SU-DHL-6 (cell line): ENCODE measurements around the gene PRXL2A.

Experiments
- H2AFZ ChIP-seq: fragments of 200-600 bp; sonication (generic); 2 replicates; pipeline ENCODE4 v1.6.1; 2014; ENCODE audit warnings: low read depth, mild to moderate bottlenecking, moderate library complexity, mixed read lengths, antibody characterized with exemption, low read length; ENCODE audit not compliant: severe bottlenecking
- H3F3A ChIP-seq: fragments of 200-600 bp; shearing (Covaris generic); 2 replicates; pipeline ENCODE4 v1.6.0; 2016; ENCODE audit warnings: antibody characterized with exemption, mild to moderate bottlenecking; ENCODE audit not compliant: insufficient read depth
- H3K27ac ChIP-seq: fragments of 200-600 bp; sonication (generic); 2 replicates; pipeline ENCODE4 v1.5.1; 2016; ENCODE audit warnings: low read depth, mild to moderate bottlenecking, low read length, moderate library complexity, mixed read lengths
- H3K27me3 ChIP-seq: fragments of 200-600 bp; sonication (generic), shearing (Covaris generic); 2 replicates; pipeline ENCODE4 v1.6.0; 2014; ENCODE audit warnings: mild to moderate bottlenecking, low read length
- H3K36me3 ChIP-seq: fragments of 200-600 bp; sonication (generic); 2 replicates; pipeline ENCODE4 v1.6.1; 2014; ENCODE audit warnings: mild to moderate bottlenecking, low read length, mixed read lengths
- H3K4me2 ChIP-seq: fragments of 300-600, 200-600 bp; shearing (Covaris generic), sonication (generic); 2 replicates; pipeline ENCODE4 v1.6.0; 2014; ENCODE audit warnings: low read length, low read depth, mild to moderate bottlenecking; ENCODE audit not compliant: poor library complexity, severe bottlenecking
- H3K4me3 ChIP-seq: fragments of 200-600 bp; sonication (generic); 2 replicates; pipeline ENCODE4 v1.5.1; 2014; ENCODE audit warnings: antibody characterized with exemption, low read length, mild to moderate bottlenecking, mixed read lengths; ENCODE audit not compliant: insufficient read depth, poor library complexity, severe bottlenecking
- H3K79me2 ChIP-seq: fragments of 200-600 bp; sonication (generic); 2 replicates; pipeline ENCODE4 v1.6.1; 2014; ENCODE audit warnings: mild to moderate bottlenecking, low read length, moderate library complexity; ENCODE audit not compliant: insufficient read depth
- H3K9ac ChIP-seq: fragments of 200-600 bp; sonication (generic); 2 replicates; pipeline ENCODE4 v1.7.0; 2014; ENCODE audit warnings: mild to moderate bottlenecking, low read length
- H3K9me2 ChIP-seq: fragments of 200-600 bp; sonication (generic); replicated peaks from 2 replicates; pipeline ENCODE4 v1.6.1; 2014; ENCODE audit warnings: low read length; ENCODE audit not compliant: insufficient read depth
- H3K9me3 ChIP-seq: fragments of 200-600 bp; sonication (generic); 2 replicates; pipeline ENCODE4 v1.6.1; 2014; ENCODE audit warnings: low read length, mixed read lengths; ENCODE audit not compliant: insufficient read depth
- H4K20me1 ChIP-seq: fragments of 200-600 bp; sonication (generic); 2 replicates; pipeline ENCODE4 v1.6.1; 2014; ENCODE audit warnings: low read depth, mild to moderate bottlenecking, antibody characterized with exemption, low read length, moderate library complexity, mixed read lengths
- EZH2phosphoT487 ChIP-seq: fragments of 200-600 bp; sonication (generic), shearing (Covaris generic); conservative IDR thresholded peaks from 2 replicates; pipeline ENCODE4 v1.6.1; 2018; ENCODE audit warnings: mild to moderate bottlenecking, antibody characterized with exemption, low read length, moderate library complexity, mixed read lengths
- TF ChIP-seq, protein P1 (sequence below): fragments of 200-600 bp; sonication (generic); IDR thresholded peaks from one replicate; pipeline ENCODE4 v1.5.1; 2017; ENCODE audit warnings: antibody characterized with exemption, mild to moderate bottlenecking, low read length, moderate library complexity; ENCODE audit not compliant: insufficient read depth, poor library complexity, severe bottlenecking

PRXL2A gene

GRCh38 chr10:80449520-80449919, 41.2 kb downstream of the PRXL2A start:
- Histone ChIP-seq H3F3A (peaks cover 8% of the 10 kb centered on the region), H3K9ac (no peak overlapping the region), H4K20me1 (no peaks in the 10 kb centered on the region), H3K27me3 (no peaks in the 10 kb centered on the region), H3K9me2 (no peaks in the 10 kb centered on the region), H3K4me3 (no peak overlapping the region), H3K79me2 (no peaks in the 10 kb centered on the region), H3K27ac (no peak overlapping the region), H2AFZ (no peak overlapping the region), H3K9me3 (no peaks in the 10 kb centered on the region), H3K36me3 (no peaks in the 10 kb centered on the region), H3K4me2 (no peak overlapping the region)
- TF ChIP-seq, protein P1, sequence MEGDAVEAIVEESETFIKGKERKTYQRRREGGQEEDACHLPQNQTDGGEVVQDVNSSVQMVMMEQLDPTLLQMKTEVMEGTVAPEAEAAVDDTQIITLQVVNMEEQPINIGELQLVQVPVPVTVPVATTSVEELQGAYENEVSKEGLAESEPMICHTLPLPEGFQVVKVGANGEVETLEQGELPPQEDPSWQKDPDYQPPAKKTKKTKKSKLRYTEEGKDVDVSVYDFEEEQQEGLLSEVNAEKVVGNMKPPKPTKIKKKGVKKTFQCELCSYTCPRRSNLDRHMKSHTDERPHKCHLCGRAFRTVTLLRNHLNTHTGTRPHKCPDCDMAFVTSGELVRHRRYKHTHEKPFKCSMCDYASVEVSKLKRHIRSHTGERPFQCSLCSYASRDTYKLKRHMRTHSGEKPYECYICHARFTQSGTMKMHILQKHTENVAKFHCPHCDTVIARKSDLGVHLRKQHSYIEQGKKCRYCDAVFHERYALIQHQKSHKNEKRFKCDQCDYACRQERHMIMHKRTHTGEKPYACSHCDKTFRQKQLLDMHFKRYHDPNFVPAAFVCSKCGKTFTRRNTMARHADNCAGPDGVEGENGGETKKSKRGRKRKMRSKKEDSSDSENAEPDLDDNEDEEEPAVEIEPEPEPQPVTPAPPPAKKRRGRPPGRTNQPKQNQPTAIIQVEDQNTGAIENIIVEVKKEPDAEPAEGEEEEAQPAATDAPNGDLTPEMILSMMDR: no peak
- no peak for TF ChIP-seq EZH2phosphoT487

DNA sequence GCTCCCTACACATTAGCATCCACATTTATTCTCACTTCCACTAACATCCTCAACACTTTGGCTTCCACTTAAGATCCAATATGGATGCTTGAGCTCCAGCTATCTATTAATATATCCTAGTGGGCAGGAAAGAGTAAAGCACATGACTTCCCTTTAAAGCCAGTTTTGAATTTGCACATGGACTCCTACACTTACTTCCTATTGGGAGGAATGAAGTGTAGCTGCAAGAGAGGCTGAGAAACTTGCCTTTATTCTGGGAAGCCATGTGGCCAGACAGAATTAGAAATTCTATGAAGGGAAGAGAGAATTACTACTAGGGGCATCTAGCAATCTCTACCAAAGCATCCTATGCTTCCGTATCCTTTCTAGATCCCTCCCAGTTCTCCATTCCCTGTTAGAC, 42.8 kb downstream of the PRXL2A start:
- Histone ChIP-seq H3K4me2 (no peak overlapping the region), H3K36me3 (no peaks in the 10 kb centered on the region), H3K27ac (no peak overlapping the region), H3K27me3 (no peaks in the 10 kb centered on the region), H4K20me1 (no peaks in the 10 kb centered on the region; the same call in 1 of the 2 replicates), H2AFZ (no peak overlapping the region), H3K9me3 (no peaks in the 10 kb centered on the region), H3K79me2 (no peaks in the 10 kb centered on the region), H3K9me2 (no peaks in the 10 kb centered on the region), H3K9ac (no peak overlapping the region), H3F3A (peaks cover 8% of the 10 kb centered on the region), H3K4me3 (no peak overlapping the region)
- TF ChIP-seq EZH2phosphoT487: no peak
- TF ChIP-seq, protein P1: no peak

GRCh38 chr10:80452069-80452468, 43.7 kb downstream of the PRXL2A start:
- H3K4me3 ChIP-seq: no peak overlapping the region
- no peaks in the 10 kb centered on the region for H3K9me2 ChIP-seq
- peaks cover 8% of the 10 kb centered on the region for H3F3A ChIP-seq
- H4K20me1 ChIP-seq: no peaks in the 10 kb centered on the region; the same call in 1 of the 2 replicates
- no peaks in the 10 kb centered on the region for H3K79me2 ChIP-seq
- no peak overlapping the region for H3K4me2 ChIP-seq
- no peak for TF ChIP-seq EZH2phosphoT487
- TF ChIP-seq, protein P1: no peak
- H2AFZ ChIP-seq: no peak overlapping the region
- no peak overlapping the region for H3K9ac ChIP-seq
- H3K27me3 ChIP-seq: no peaks in the 10 kb centered on the region
- H3K27ac ChIP-seq: no peak overlapping the region
- no peaks in the 10 kb centered on the region for H3K36me3 ChIP-seq
- no peaks in the 10 kb centered on the region for H3K9me3 ChIP-seq

DNA sequence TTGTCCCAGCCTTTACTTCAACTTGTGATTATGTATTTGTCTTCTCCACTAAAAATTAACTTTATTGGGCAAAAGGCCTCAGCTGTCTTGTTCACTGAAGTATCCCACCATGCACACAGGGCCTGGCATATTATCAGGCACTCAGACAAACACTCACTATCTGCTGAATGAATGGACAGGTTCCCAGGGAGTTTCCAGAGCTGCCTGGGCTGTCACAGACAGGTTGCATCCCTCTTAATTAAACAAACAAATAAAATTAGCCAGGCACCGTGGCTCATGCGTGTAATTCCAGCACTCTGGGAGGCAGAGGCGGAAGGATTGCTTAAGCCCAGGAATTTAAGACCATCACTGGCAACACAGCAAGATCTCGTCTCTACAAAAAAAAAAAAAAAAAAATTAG, 44.3 kb downstream of the PRXL2A start:
- no peaks in the 10 kb centered on the region for H3K79me2 ChIP-seq
- no peaks in the 10 kb centered on the region for H3K27me3 ChIP-seq
- peaks cover 8% of the 10 kb centered on the region for H3F3A ChIP-seq
- no peaks in the 10 kb centered on the region for H3K9me2 ChIP-seq
- no peaks in the 10 kb centered on the region for H3K36me3 ChIP-seq
- no peak overlapping the region for H3K4me2 ChIP-seq
- H3K4me3 ChIP-seq: no peak overlapping the region
- no peak overlapping the region for H3K27ac ChIP-seq
- no peaks in the 10 kb centered on the region for H3K9me3 ChIP-seq
- no peak overlapping the region for H2AFZ ChIP-seq
- no peak overlapping the region for H3K9ac ChIP-seq
- TF ChIP-seq, protein P1: no peak
- no peak for TF ChIP-seq EZH2phosphoT487
- H4K20me1 ChIP-seq: no peaks in the 10 kb centered on the region; the same call in 1 of the 2 replicates
